Fibroblast of skin of right biceps (primary cell): ENCODE results near the gene CYP4F22.
A peak's percentile ranks its signal among the peaks of the same experiment; 100 is the strongest.
"Not testable (repeated sequence)": the region's sequence is repeated elsewhere in the genome, so short reads cannot be mapped to it uniquely, and the experiment has no call there.

Experiments used
- DNase-seq: peaks from one replicate; pipeline ENCODE4 v3.0.0-alpha.2; 2013

Gene CYP4F22

GRCh38 chr19:15583346-15583745 lies 75.0 kb downstream of the CYP4F22 start:
- no peak for DNase-seq

DNA sequence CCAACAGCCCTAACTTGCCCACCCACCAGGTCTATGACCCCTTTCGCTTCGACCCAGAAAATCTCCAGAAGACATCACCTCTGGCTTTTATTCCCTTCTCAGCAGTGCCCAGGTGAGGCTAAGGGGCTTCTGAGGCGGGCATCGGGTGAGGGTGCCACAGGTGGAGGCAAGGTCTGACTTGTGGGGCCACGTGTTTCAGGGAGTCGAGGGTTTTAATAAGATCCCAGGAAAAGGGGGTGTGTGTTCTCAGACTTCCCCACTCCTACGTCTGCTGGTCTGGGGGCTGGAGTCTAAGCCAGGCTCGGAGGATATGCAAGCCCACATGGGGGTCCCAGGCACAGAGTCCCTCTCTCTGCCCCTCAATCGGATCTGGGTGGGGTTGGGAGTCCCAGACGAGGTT lies 75.8 kb downstream of the CYP4F22 start:
- no peak for DNase-seq

GRCh38 chr19:15584541-15585115 lies 76.3 kb downstream of the CYP4F22 start:
- DNase-seq: peak; percentile 55

DNA sequence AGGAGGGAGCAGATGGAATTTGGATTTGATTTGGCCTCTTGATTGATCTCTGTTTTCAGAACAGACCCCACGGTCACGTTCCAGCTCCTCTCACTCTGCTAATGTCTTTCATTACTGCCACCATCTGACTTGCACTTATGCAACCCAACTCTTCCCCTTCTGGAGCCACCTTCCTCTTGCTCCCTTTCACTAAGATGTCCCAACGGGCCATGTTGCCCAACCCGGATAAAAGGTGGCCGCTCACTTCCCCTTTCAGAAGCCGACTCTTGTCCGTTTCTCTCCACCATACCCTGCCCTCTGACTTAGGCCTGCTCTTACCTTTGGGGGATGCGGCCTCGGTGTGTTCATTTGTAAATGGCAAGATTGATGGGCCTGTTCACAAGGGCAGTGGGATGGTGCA lies 79.3 kb downstream of the CYP4F22 start:
- DNase-seq: no peak

DNA sequence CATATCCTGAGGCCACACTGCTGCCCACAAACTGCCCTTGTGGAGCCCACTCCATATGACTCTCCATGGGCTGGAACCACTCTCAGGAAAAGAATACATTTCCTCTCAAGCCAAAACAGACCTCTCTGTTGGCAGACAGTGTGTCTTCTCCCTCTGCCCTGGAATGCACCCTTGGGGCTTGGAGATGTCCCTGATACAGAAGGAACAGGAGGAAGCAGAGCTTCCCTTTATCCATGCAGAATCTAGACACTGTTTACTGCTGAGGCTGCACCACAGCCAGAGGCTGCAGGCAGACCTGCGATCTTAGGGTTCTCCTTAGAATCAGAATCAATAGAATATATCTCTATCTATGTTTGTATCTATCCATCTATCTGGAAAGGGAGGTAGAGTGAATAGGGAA lies 79.9 kb downstream of the CYP4F22 start:
- DNase-seq: no peak

- no peak for DNase-seq
Measured at GRCh38 chr19:15589760-15590451, 81.6 kb downstream of the CYP4F22 start.

DNA sequence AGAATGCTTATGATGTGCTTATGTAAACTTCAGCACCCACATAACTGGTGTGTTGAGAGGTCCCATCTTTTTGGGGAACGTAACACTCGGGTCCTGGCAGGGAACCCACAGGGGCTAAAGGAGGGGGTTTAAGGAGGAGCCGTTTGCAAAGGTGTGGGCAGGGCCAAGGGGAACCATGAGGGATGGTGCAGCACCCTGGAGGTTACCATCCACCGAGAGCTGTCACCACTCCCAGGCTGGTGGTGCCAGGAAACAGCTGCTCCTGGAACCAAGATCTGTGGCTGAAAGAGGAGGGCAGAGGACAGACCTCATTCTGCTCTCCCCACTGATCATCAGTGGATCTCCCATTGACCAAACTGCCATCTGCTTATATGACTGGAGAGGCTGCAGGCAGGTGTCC lies 83.5 kb downstream of the CYP4F22 start:
- no peak for DNase-seq

DNA sequence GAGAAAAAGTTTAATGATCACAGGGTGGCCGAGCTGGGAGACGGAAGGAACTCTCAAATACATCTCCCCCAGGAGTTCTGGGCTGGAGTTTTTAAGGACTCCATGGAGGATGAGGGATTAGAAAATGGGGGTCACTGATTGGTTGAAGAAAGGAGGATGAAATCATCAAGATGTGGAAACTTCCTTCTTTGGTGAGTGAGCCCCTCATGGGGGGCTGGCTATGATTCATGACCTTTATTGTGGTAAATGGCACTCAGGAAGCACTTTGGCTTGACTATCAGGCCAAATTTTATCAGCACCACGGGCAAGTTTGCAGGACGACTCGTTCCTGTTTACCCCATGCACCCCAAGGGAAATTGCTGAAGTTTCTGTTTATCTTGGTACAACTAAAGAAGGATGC lies 84.2 kb downstream of the CYP4F22 start:
- not testable (repeated sequence) for DNase-seq

DNA sequence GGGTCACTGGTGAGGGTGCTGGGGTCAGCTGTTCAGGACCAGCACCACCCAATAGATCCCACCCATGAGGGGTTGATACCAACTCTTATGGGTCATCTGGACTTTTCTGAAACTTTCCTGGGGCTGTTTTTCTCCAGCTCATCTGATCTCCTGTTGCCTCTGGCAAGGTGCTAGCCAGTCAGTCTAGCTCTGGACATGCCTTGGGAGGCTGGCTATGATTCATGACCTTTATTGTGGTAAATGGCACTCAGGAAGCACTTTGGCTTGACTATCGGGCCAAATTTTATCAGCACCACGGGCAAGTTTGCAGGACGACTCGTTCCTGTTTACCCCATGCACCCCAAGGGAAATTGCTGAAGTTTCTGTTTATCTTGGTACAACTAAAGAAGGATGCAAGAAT lies 85.4 kb downstream of the CYP4F22 start:
- DNase-seq: not testable (repeated sequence)

DNA sequence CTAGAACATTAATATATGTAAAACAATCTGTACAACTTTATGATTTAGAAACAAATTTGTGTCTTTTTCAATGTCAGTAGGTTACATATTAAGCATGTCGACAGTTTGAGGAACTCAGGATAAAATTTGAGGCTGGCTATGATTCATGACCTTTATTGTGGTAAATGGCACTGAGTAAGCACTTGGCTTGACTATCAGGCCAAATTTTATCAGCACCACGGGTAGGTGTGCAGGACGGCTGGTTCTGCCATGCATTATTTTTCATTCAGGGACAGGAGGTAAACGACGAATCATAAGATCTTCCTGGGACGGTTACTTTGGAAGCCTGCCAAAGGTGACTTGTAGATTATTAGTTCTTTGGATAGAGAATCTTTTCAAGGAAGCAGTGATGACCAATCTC lies 86.7 kb downstream of the CYP4F22 start:
- DNase-seq: no peak
